Skeletal muscle satellite cell (primary cell): ENCODE data around the gene POLG2.

Experiments used
- H3K27me3 ChIP-seq: 2 replicates; pipeline ENCODE4 v1.7.0; 2013; ENCODE audit warnings: low read length; ENCODE audit not compliant: control insufficient read depth, insufficient read depth
- H3K36me3 ChIP-seq: 2 replicates; pipeline ENCODE4 v1.7.0; 2013; ENCODE audit warnings: mild to moderate bottlenecking, control low read depth, low read length; ENCODE audit not compliant: insufficient read depth
- H3K4me1 ChIP-seq: 2 replicates; pipeline ENCODE4 v1.7.0; 2013; ENCODE audit warnings: low read length; ENCODE audit not compliant: control insufficient read depth, insufficient read depth
- H3K4me2 ChIP-seq: 2 replicates; pipeline ENCODE4 v1.7.0; 2013; ENCODE audit warnings: mild to moderate bottlenecking, low read length
- H3K4me3 ChIP-seq: 2 replicates; pipeline ENCODE4 v1.7.0; 2013; ENCODE audit warnings: low read length
- H3K9ac ChIP-seq: 2 replicates; pipeline ENCODE4 v1.7.0; 2013; ENCODE audit warnings: mild to moderate bottlenecking, low read depth, low read length, moderate library complexity
- H3K9me3 ChIP-seq: replicated peaks from 2 replicates; pipeline ENCODE4 v1.7.0; 2013; ENCODE audit warnings: mild to moderate bottlenecking, control low read depth, low read length

Gene POLG2

DNA sequence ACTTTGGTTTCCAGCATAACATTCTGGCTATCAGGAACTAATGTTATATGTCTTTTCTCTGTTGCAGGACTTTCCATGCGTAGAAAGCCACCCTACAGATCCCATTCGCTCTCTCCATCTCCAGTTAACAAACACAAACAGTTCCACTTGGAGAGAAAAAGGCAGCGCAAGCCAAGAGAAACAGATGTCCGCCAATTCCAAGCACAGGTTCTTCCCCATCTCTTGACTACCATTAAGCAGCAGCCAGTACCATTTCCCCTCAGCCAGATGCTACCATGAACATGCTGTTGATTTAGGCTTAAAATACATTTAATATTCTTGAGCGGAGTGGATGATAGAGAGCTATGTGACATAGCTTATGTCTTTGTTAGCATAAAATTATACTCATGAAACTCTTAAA is 32.4 kb upstream of the POLG2 start:
- H3K4me1 ChIP-seq = no peaks in the 10 kb centered on the region
- no peak overlapping the region for H3K4me3 ChIP-seq
- no peaks in the 10 kb centered on the region for H3K9me3 ChIP-seq
- H3K36me3 ChIP-seq = peaks cover 83% of the 10 kb centered on the region
- no peak overlapping the region for H3K9ac ChIP-seq
- no peak overlapping the region for H3K4me2 ChIP-seq
- no peaks in the 10 kb centered on the region for H3K27me3 ChIP-seq

- Histone ChIP-seq H3K27me3 (no peaks in the 10 kb centered on the region), H3K4me1 (no peaks in the 10 kb centered on the region), H3K4me2 (no peak overlapping the region), H3K36me3 (peaks cover 81% of the 10 kb centered on the region), H3K4me3 (no peak overlapping the region), H3K9ac (no peak overlapping the region), H3K9me3 (no peaks in the 10 kb centered on the region)
Observed at GRCh38 chr17:64527914-64528313, 31.1 kb upstream of the POLG2 start.

- peaks cover 72% of the 10 kb centered on the region for H3K36me3 ChIP-seq
- H3K4me3 ChIP-seq = no peak overlapping the region
- H3K4me1 ChIP-seq = no peaks in the 10 kb centered on the region
- H3K9me3 ChIP-seq = no peaks in the 10 kb centered on the region
- no peak overlapping the region for H3K9ac ChIP-seq
- H3K27me3 ChIP-seq = no peaks in the 10 kb centered on the region
- no peak overlapping the region for H3K4me2 ChIP-seq
Observed at GRCh38 chr17:64520359-64520758, 23.5 kb upstream of the POLG2 start.

DNA sequence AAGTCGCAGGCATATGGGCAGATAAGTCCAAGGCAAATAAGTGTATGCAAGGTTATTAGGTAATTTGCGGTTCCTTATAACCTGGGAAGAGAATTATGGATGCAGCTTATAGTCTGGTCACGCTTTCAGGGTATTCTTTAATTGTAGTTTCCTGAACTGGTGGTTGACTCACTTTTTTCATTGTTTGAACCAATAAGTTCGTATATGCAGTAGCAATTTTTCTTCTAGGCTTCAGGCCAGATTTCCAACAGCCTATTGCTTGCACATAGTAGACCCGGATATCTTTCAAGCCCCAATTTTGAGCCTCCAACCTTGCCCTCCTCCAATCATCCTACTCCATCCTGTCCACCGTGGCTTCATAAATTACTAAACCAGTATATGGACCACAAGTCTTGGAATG is 22.7 kb upstream of the POLG2 start:
- Histone ChIP-seq H3K9me3 (no peaks in the 10 kb centered on the region), H3K9ac (no peak overlapping the region), H3K27me3 (no peaks in the 10 kb centered on the region), H3K36me3 (peaks cover 74% of the 10 kb centered on the region), H3K4me2 (no peak overlapping the region), H3K4me1 (no peaks in the 10 kb centered on the region), H3K4me3 (no peak overlapping the region)

- no peaks in the 10 kb centered on the region for H3K27me3 ChIP-seq
- H3K36me3 ChIP-seq = peaks cover 64% of the 10 kb centered on the region
- H3K9me3 ChIP-seq = no peaks in the 10 kb centered on the region
- no peak overlapping the region for H3K9ac ChIP-seq
- H3K4me1 ChIP-seq = no peaks in the 10 kb centered on the region
- no peak overlapping the region for H3K4me2 ChIP-seq
- H3K4me3 ChIP-seq = no peak overlapping the region
Observed at GRCh38 chr17:64515829-64516228, 19.0 kb upstream of the POLG2 start.

GRCh38 chr17:64515419-64515818 is 18.6 kb upstream of the POLG2 start:
- H3K9ac ChIP-seq = no peak overlapping the region
- no peaks in the 10 kb centered on the region for H3K4me1 ChIP-seq
- no peaks in the 10 kb centered on the region for H3K27me3 ChIP-seq
- H3K4me2 ChIP-seq = no peak overlapping the region
- no peak overlapping the region for H3K4me3 ChIP-seq
- peaks cover 63% of the 10 kb centered on the region for H3K36me3 ChIP-seq
- H3K9me3 ChIP-seq = no peaks in the 10 kb centered on the region

DNA sequence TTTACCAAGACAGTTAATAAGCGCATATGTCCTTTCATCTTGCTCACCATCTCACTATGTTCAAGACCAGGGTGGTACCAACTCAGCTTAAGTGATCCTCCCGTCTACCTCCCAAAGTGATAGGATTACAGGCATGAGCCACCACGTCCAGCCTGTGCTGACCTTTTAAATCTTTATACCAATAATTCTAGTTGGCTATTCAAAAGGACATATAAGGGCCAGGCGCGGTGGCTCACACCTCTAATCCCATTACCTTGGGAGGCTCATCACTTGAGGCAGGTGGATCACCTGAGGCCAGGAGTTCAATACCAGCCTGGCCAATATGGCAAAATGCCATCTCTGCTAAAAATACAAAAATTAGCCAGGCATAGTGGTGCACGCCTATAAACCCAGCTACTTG is 12.3 kb upstream of the POLG2 start:
- H3K9ac ChIP-seq = no peak overlapping the region
- no peak overlapping the region for H3K4me3 ChIP-seq
- H3K9me3 ChIP-seq = no peaks in the 10 kb centered on the region
- peaks cover 51% of the 10 kb centered on the region for H3K36me3 ChIP-seq
- H3K4me2 ChIP-seq = no peak overlapping the region
- no peaks in the 10 kb centered on the region for H3K27me3 ChIP-seq
- H3K4me1 ChIP-seq = peaks cover 7% of the 10 kb centered on the region

DNA sequence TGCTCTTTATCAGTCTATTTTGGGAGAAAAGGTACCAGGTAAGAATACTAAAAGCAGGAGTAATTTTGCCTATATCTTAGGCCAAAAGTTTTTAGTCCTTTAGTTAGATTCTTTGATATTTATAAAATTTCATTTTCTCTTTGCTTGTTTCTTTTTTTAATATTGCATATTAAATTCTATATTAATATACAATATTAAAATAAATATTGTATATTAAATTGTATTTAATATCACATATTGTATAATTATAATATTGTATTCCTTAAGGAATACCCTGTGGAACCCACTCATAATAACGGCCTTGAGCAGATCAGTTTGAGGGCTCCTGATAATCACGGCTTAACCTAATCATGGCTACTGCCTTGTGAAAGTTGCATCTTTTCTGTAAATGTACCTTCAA is 11.8 kb upstream of the POLG2 start:
- H3K4me2 ChIP-seq = peak overlapping the region; percentile 85
- H3K9ac ChIP-seq = peak overlapping the region; percentile 100
- peaks cover 51% of the 10 kb centered on the region for H3K36me3 ChIP-seq
- no peaks in the 10 kb centered on the region for H3K9me3 ChIP-seq
- no peaks in the 10 kb centered on the region for H3K27me3 ChIP-seq
- H3K4me1 ChIP-seq = peaks cover 12% of the 10 kb centered on the region
- H3K4me3 ChIP-seq = peak overlapping the region; percentile 98

DNA sequence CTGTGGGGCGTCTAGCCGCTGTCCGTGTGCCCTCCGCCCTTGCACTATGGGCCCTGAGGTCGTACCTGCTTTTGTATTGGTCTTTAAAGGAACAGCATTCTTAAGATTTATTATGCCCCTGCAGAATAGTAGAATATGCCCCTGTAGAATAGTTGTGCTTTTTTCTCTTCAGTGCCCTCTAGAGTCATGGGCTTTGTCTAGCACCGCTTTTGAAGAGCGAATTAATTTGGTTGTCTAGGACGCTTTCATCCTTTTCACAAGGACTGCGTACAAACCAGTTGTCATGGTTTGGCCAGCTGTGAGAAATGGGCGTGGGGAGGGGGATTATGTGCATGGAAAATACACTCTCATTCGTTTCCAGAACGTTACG is 10.5 kb upstream of the POLG2 start:
- Histone ChIP-seq H3K4me2 (peak overlapping the region; percentile 85), H3K9me3 (no peaks in the 10 kb centered on the region), H3K36me3 (peaks cover 56% of the 10 kb centered on the region), H3K27me3 (no peaks in the 10 kb centered on the region), H3K9ac (peak overlapping the region; percentile 100), H3K4me3 (peak overlapping the region; percentile 98), H3K4me1 (peaks cover 25% of the 10 kb centered on the region)

DNA sequence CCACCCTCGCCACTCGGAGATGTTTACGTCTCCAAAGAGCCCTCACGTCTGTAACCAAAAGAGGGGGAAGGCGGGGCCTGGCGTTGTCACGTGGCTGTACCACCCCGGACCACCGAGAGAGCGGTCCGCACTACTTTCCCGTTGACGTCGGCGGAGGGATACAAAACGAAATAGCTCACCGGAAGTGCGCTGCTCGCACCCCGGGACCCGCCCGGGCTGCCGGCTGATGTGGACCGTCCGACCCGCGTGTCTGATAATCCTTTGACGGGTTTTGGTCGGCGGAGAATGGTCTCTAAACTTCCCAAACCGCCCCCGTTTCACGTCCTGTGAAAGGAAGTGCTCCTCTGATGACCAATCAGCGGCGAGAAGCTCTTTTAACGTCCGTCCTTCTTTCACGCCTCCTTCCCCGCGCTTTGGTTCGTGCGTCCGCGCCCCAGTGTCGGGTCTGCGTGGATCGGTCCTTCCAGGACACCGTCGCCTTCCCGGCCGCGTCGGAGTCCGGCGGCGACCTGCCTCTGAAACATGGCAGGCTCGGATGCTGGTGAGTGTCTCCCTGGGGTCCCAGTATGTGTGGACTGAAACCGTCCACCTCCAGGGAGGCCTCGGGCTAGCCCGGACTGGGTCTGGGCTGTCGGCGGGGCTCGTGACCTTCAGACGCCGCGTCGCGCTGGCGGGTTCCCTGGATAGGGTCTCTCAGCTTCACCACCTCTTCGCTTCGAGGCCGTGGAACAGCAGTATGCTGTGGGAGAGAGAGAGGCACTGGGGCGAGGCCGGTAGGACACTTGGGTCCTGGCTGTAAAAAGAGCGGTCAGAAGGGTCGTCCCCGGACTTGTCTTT is 9.9 kb upstream of the POLG2 start, which contains the start of gene CEP95:
Gene CEP95, plus strand, starts transcription at position 402 of the 837 bp plus-strand sequence. Its CDS starts 121 bp downstream, at position 523.
- peaks cover 27% of the 10 kb centered on the region for H3K4me1 ChIP-seq
- H3K4me2 ChIP-seq = peak within 1 kb of the TSS; percentile 85
- peak within 1 kb of the TSS; percentile 100 for H3K9ac ChIP-seq
- no peaks in the 10 kb centered on the region for H3K9me3 ChIP-seq
- H3K4me3 ChIP-seq = peak within 1 kb of the TSS; percentile 98
- H3K27me3 ChIP-seq = no peaks in the 10 kb centered on the region
- peaks cover 58% of the 10 kb centered on the region for H3K36me3 ChIP-seq

GRCh38 chr17:64506201-64506575 is 9.3 kb upstream of the POLG2 start, which contains the start of gene DDX5:
Gene DDX5 (minus strand): TSS chr17:64506289. CDS start chr17:64506119, 170 bp downstream.
- no peaks in the 10 kb centered on the region for H3K27me3 ChIP-seq
- H3K4me1 ChIP-seq = peaks cover 32% of the 10 kb centered on the region
- no peaks in the 10 kb centered on the region for H3K9me3 ChIP-seq
- H3K4me3 ChIP-seq = peak within 1 kb of the TSS; percentile 98
- H3K4me2 ChIP-seq = peak within 1 kb of the TSS; percentile 85
- H3K9ac ChIP-seq = peak within 1 kb of the TSS; percentile 100
- peaks cover 62% of the 10 kb centered on the region for H3K36me3 ChIP-seq
